ENCODE measurements around the gene NTSR2.

- TF ChIP-seq EZH2 (optimal IDR thresholded peaks at IDR 0.05; ENCODE audit: low read depth, low read length) (no peak), CTCF (IDR thresholded peaks at IDR 0.05; ENCODE audit: low read length) (no peak), EZH2phosphoT487 (IDR thresholded peaks at IDR 0.05; ENCODE audit: low read length) (no peak)
These were observed 13.5 kb upstream of the NTSR2 start for GRCh38 chr2:11683476-11683875.

Data from MM.1S (cell line).